GM12864 (cell line): Measurements from ENCODE around the gene DCAF12L1.

Experiments
- DNase-seq: peaks from one replicate; pipeline ENCODE4 v3.0.0-alpha.2; 2011; ENCODE audit warnings: low read depth
- H3K4me3 ChIP-seq: 2 replicates; pipeline ENCODE4 v1.5.1; 2011; ENCODE audit warnings: mild to moderate bottlenecking, low read depth, low read length, control low read depth
- TF ChIP-seq, protein P1 (sequence below): IDR thresholded peaks from 2 replicates; pipeline ENCODE4 v1.5.1; 2011; ENCODE audit warnings: low read depth, mild to moderate bottlenecking, moderate library complexity, low read length, control low read depth, inconsistent platforms; ENCODE audit errors: missing control alignments

The DCAF12L1 gene

DNA sequence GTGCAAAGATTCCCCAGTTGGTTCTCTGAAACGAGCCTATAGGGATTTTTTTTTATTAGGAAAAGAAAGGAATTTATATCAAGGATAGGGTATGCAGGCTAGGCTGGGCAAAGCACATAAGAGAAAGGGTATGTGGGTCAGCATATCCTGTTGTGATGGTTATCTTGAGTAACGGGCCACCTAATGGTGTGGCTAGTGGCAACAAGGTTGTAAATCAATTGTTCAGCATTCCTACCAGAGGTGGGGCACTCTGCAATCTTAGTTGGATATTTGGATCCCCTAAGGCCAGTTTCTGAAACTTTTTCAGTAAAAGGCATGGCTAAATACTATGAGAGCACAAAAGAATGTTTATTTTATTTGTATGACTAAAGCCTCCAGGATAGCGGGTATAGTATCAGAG is 42.7 kb downstream of the DCAF12L1 start:
- no peak overlapping the region for H3K4me3 ChIP-seq
- DNase-seq: no peak
- TF ChIP-seq, protein P1, sequence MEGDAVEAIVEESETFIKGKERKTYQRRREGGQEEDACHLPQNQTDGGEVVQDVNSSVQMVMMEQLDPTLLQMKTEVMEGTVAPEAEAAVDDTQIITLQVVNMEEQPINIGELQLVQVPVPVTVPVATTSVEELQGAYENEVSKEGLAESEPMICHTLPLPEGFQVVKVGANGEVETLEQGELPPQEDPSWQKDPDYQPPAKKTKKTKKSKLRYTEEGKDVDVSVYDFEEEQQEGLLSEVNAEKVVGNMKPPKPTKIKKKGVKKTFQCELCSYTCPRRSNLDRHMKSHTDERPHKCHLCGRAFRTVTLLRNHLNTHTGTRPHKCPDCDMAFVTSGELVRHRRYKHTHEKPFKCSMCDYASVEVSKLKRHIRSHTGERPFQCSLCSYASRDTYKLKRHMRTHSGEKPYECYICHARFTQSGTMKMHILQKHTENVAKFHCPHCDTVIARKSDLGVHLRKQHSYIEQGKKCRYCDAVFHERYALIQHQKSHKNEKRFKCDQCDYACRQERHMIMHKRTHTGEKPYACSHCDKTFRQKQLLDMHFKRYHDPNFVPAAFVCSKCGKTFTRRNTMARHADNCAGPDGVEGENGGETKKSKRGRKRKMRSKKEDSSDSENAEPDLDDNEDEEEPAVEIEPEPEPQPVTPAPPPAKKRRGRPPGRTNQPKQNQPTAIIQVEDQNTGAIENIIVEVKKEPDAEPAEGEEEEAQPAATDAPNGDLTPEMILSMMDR: no peak
